Panc1 (cell line): Measurements from ENCODE around the gene SH3TC1. TPM values are rescaled to one million over a fixed set of nuclear protein-coding genes. Genes with fewer than 3 reads are reported as not detected.

Source experiments
- ATAC-seq: fragments of 200-7000 bp; cut with Tn5 transposase; 2 replicates; pipeline ENCODE4 v1.9.1; 2020; ENCODE audit warnings: mild to moderate bottlenecking, moderate library complexity
- BruUV-seq: library from RNA; stranded (reverse); fragments of 400-500 nt; replicated peaks from 2 replicates; lab custom pipeline; 2021; lab: Mats Ljungman, UMichigan
- CTCF ChIA-PET: fragments of 300-600 bp; sonication (Branson Sonifier 250); formaldehyde crosslinking; loops from one replicate; lab custom pipeline; 2022; ENCODE audit warnings: antibody characterized with exemption; lab: Charles Lee
- POLR2A ChIA-PET: fragments of 300-600 bp; sonication (Branson Sonifier 250); formaldehyde crosslinking; loops from one replicate; lab custom pipeline; 2022; ENCODE audit warnings: antibody characterized with exemption; lab: Charles Lee
- DNase-seq: peaks from one replicate; pipeline ENCODE4 v3.0.0-alpha.2; 2010; ENCODE audit warnings: low read depth, low spot score
- H3K27ac ChIP-seq: 2 replicates; pipeline ENCODE4 v1.5.1; 2011; ENCODE audit warnings: mild to moderate bottlenecking, low read length, inconsistent platforms
- H3K27me3 ChIP-seq: fragments of 200-500 bp; sonication (Bioruptor generic); 2 replicates; pipeline ENCODE4 v1.6.0; 2014; ENCODE audit warnings: low read length, inconsistent platforms; ENCODE audit not compliant: control insufficient read depth, insufficient read depth
- H3K36me3 ChIP-seq: fragments of 200-500 bp; sonication (Bioruptor generic); 2 replicates; pipeline ENCODE4 v1.5.1; 2014; ENCODE audit warnings: inconsistent platforms, mild to moderate bottlenecking, low read length, moderate library complexity; ENCODE audit not compliant: control insufficient read depth, insufficient read depth
- H3K4me1 ChIP-seq: 2 replicates; pipeline ENCODE4 v1.5.1; 2011; ENCODE audit warnings: inconsistent platforms, mild to moderate bottlenecking, low read length, moderate library complexity; ENCODE audit not compliant: control insufficient read depth, insufficient read depth
- H3K4me3 ChIP-seq, 2 experiments: 2 replicates each; pipeline ENCODE4 v1.5.1; 2011 to 2012; ENCODE audit warnings: low read depth in 2 of 2, low read length in 2 of 2, mild to moderate bottlenecking in 2 of 2, inconsistent platforms in 1 of 2, moderate library complexity in 1 of 2
- H3K9me3 ChIP-seq: fragments of 200-500 bp; sonication (Bioruptor generic); 2 replicates; pipeline ENCODE4 v1.5.1; 2014; ENCODE audit warnings: low read depth, mild to moderate bottlenecking, inconsistent platforms, low read length, moderate library complexity; ENCODE audit not compliant: control insufficient read depth, insufficient read depth
- CTCF ChIP-seq: fragments of 450-650 bp; IDR thresholded peaks from 2 replicates; pipeline ENCODE4 v1.5.1; 2017; ENCODE audit warnings: mild to moderate bottlenecking
- POLR2AphosphoS5 ChIP-seq: IDR thresholded peaks from 2 replicates; pipeline ENCODE4 v1.6.1; 2012; ENCODE audit warnings: mild to moderate bottlenecking, low read depth, low read length, moderate library complexity
- REST ChIP-seq, 2 experiments: IDR thresholded peaks; 2 replicates each; pipeline ENCODE4 v1.6.1; 2011 to 2012; ENCODE audit warnings: low read depth in 2 of 2, control low read depth in 1 of 2, low read length in 1 of 2, mild to moderate bottlenecking in 1 of 2, moderate library complexity in 1 of 2; ENCODE audit not compliant: insufficient read depth in 1 of 2
- SIN3A ChIP-seq: IDR thresholded peaks from 2 replicates; pipeline ENCODE4 v1.6.1; 2012; ENCODE audit warnings: low read depth, mild to moderate bottlenecking, low read length, moderate library complexity, borderline replicate concordance; ENCODE audit not compliant: insufficient read depth
- TCF7L2 ChIP-seq: IDR thresholded peaks from 2 replicates; pipeline ENCODE4 v1.6.1; 2011; ENCODE audit warnings: mild to moderate bottlenecking, low read depth, low read length, inconsistent platforms
- in situ Hi-C: cut with HindIII; loops from 2 replicates; pipeline ENCODE4 v1.10.0; 2016; ENCODE audit warnings: low sequenced_read_pairs, low pct_unique_long_range_greater_than_20kb
- intact Hi-C: fragments of 100-400 bp; cut with micrococcal nuclease; formaldehyde crosslinking; loops from one replicate; pipeline ENCODE4 v1.10.0; 2022; ENCODE audit not compliant: unreplicated experiment
- total RNA-seq: library from RNA; stranded (reverse); gene quantifications from one replicate; pipeline ENCODE4 v1.2.1, GENCODE V29; 2021; ENCODE audit not compliant: unreplicated experiment

SH3TC1 gene
- total RNA-seq, 1 experiment from 2014 or later, result 4.5 TPM

- ChIA-PET CTCF (no interaction called here), POLR2A (no interaction called here)
- DNase-seq, result no peak
- Histone ChIP-seq H3K27ac (no peak overlapping the region), H3K4me3 (no peak overlapping the region), H3K27me3 (no peaks in the 10 kb centered on the region), H3K4me1 (peaks cover 5% of the 10 kb centered on the region), H3K9me3 (no peaks in the 10 kb centered on the region), H3K36me3 (no peaks in the 10 kb centered on the region)
- no peak for ATAC-seq
- intact Hi-C loops, result no loop called here
- TF ChIP-seq TCF7L2 (no peak), REST (IDR thresholded peaks at IDR 0.05; ENCODE audit: insufficient read depth in 1 of 2, low read depth in 2 of 2, low read length in 1 of 2) (no peak), CTCF (no peak), POLR2AphosphoS5 (no peak), SIN3A (no peak)
- in situ Hi-C loops, result no loop called here
- BruUV-seq, result no TSS peak
These were observed 64.3 kb downstream of the SH3TC1 start for GRCh38 chr4:8263397-8263796.

- no peaks in the 10 kb centered on the region for H3K36me3 ChIP-seq
- no peak for ATAC-seq
- no peaks in the 10 kb centered on the region for H3K9me3 ChIP-seq
- intact Hi-C loops, result no loop called here
- no peaks in the 10 kb centered on the region for H3K27me3 ChIP-seq
- no peak overlapping the region for H3K4me3 ChIP-seq
- no TSS peak for BruUV-seq
- in situ Hi-C loops, result no loop called here
- DNase-seq, result no peak
- ChIA-PET CTCF (no interaction called here), POLR2A (no interaction called here)
- H3K27ac ChIP-seq, result no peak overlapping the region
- TF ChIP-seq TCF7L2, result no peak
- no peak for TF ChIP-seq REST (IDR thresholded peaks at IDR 0.05; ENCODE audit: insufficient read depth in 1 of 2, low read depth in 2 of 2, low read length in 1 of 2)
- no peak for TF ChIP-seq POLR2AphosphoS5
- TF ChIP-seq CTCF, result no peak
- TF ChIP-seq SIN3A, result no peak
- peaks cover 5% of the 10 kb centered on the region for H3K4me1 ChIP-seq
These were observed 65.0 kb downstream of the SH3TC1 start for GRCh38 chr4:8264106-8264505.
